RWPE2 (cell line): ENCODE data around the gene BORCS6.
A peak's percentile ranks its signal among the peaks of the same experiment; 100 is the strongest.

ENCODE experiments used
- ATAC-seq: fragments of 200-7000 bp; cut with Tn5 transposase; 3 replicates; pipeline ENCODE4 v1.9.1; 2021; ENCODE audit warnings: low read depth
- DNase-seq: peaks from one replicate; pipeline ENCODE4 v3.0.0-alpha.2; 2020; ENCODE audit warnings: low spot score
- H3K27ac ChIP-seq: fragments of 450-650 bp; 2 replicates; pipeline ENCODE4 v1.5.1; 2017; ENCODE audit warnings: mild to moderate bottlenecking; ENCODE audit not compliant: poor library complexity, severe bottlenecking
- H3K27me3 ChIP-seq: fragments of 250-450 bp; sonication (Bioruptor Pico); 2 replicates; pipeline ENCODE4 v1.5.1; 2021; ENCODE audit warnings: mild to moderate bottlenecking, moderate library complexity; ENCODE audit not compliant: insufficient read depth, poor library complexity, severe bottlenecking
- H3K36me3 ChIP-seq: fragments of 250-450 bp; sonication (Bioruptor Pico); 2 replicates; pipeline ENCODE4 v1.5.1; 2020; ENCODE audit warnings: low read depth, mild to moderate bottlenecking, moderate library complexity
- H3K4me1 ChIP-seq: fragments of 250-450 bp; sonication (Bioruptor Pico); 2 replicates; pipeline ENCODE4 v1.5.1; 2021; ENCODE audit warnings: mild to moderate bottlenecking, moderate library complexity; ENCODE audit not compliant: insufficient read depth, poor library complexity, severe bottlenecking
- H3K4me3 ChIP-seq: fragments of 250-450 bp; sonication (Bioruptor Pico); 2 replicates; pipeline ENCODE4 v1.5.1; 2021; ENCODE audit warnings: mild to moderate bottlenecking, moderate library complexity; ENCODE audit not compliant: severe bottlenecking
- H3K9me3 ChIP-seq: fragments of 250-450 bp; sonication (Bioruptor Pico); 2 replicates; pipeline ENCODE4 v1.5.1; 2021; ENCODE audit warnings: mild to moderate bottlenecking, moderate library complexity; ENCODE audit not compliant: severe bottlenecking
- CTCF ChIP-seq: fragments of 450-650 bp; IDR thresholded peaks from one replicate; pipeline ENCODE4 v1.5.1; 2017; ENCODE audit warnings: mild to moderate bottlenecking, moderate library complexity; ENCODE audit not compliant: poor library complexity, severe bottlenecking

Gene BORCS6

DNA sequence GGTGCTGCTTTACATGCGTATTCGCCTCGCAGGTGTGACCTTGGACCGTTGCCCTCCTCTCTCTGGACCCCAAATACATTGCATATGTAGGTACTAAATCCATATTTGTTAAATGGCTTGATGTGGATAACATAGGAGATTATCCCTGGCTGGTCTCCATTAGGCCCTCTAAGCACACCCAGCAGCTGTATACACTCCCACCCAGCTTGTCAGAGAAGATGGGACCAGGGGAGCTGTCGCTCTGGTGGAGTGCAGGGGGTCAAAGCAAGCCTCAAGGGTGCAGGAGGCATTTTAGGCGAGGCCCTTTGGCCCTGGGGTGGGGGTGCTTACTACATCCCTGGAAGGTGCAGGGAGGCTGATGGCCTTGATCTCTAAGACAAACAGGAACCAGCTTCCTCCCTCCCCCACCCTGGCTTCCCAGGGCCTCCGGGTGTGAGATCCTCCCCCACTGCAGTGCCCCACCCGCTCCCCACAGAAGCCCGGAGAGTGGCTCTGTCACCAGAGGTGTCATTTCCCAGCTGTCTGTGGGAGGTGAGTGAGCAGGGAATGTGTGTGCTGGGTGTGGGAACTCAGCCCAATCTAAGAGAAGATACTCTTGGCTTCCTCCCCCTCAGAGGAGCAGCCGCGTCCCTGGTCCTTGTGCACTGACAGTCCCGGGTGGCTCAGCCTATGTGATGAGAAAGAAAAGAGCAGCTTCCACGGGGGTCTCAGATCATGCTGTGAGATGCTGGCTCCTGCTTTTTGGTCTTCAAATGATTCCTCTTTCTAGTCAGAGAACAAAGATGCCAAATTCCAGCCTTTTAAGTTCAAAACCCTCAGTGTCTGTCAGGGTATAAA, 25.8 kb downstream of the BORCS6 start:
- H3K4me3 ChIP-seq, result no peak overlapping the region
- peak overlapping the region; percentile 73 for H3K27ac ChIP-seq
- no peak for TF ChIP-seq CTCF
- no peaks in the 10 kb centered on the region for H3K9me3 ChIP-seq
- H3K27me3 ChIP-seq, result no peaks in the 10 kb centered on the region
- DNase-seq (no peak), ATAC-seq (peak; percentile 36; the same call in 2 of the 3 replicates)
- peaks cover 25% of the 10 kb centered on the region for H3K36me3 ChIP-seq
- peaks cover 18% of the 10 kb centered on the region for H3K4me1 ChIP-seq

GRCh38 chr17:8162997-8163977, 26.7 kb downstream of the BORCS6 start:
- peak; percentile 23; the same call in 1 of the 3 replicates for ATAC-seq
- peaks cover 18% of the 10 kb centered on the region for H3K4me1 ChIP-seq
- DNase-seq, result no peak
- H3K27me3 ChIP-seq, result no peaks in the 10 kb centered on the region
- no peaks in the 10 kb centered on the region for H3K9me3 ChIP-seq
- TF ChIP-seq CTCF, result no peak
- H3K36me3 ChIP-seq, result peaks cover 29% of the 10 kb centered on the region
- peak overlapping the region; percentile 93 for H3K4me3 ChIP-seq
- H3K27ac ChIP-seq, result peak overlapping the region; percentile 73

DNA sequence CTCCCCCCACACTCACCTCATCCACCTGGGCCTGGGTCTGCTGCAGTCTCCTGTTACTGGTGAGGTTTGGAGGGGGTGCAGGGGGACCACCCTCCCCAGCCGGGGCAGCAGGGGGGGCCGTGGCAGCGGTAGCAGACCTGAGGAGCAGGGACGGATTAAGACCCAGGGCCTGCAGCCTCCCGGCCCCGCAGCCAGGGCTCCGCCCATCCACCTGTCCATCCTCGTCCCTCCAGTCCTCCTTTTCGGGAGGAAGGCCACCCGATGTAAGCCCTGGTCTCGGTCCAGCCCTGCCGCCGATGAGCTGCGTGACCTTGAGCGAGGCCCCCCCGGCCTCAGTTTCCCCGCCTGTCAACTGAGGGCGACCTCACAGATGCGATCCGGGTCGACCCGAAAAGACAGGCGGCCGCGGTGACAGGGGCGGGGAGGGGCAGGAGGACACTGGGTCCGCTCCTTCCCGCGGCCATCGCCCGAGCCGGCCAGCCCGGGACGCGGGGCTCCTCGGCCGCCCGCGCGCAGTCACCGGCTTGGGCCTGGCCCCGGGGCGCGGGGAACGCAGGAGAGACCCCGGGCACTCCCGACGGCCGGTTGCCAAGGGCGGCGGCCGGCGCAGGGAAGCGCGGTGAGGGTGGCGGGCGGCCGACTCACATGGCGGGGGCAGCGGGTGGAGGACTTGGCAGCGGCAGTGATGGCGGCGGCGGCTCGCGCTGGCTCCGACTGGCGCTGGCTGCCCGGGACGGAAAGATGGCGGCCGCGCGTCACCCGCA, 27.6 kb downstream of the BORCS6 start, which contains the start of gene VAMP2:
VAMP2 (minus strand) TSS at position 716 of the 764 bp plus-strand sequence; CDS start at position 647, 69 bp downstream.
- Histone ChIP-seq H3K9me3 (no peaks in the 10 kb centered on the region), H3K4me1 (peaks cover 18% of the 10 kb centered on the region), H3K4me3 (peak within 1 kb of the TSS; percentile 93), H3K36me3 (peaks cover 31% of the 10 kb centered on the region), H3K27ac (peak within 1 kb of the TSS; percentile 73), H3K27me3 (no peaks in the 10 kb centered on the region)
- TF ChIP-seq CTCF, result no peak
- ATAC-seq (peak; percentile 51), DNase-seq (no peak)

- TF ChIP-seq CTCF, result no peak
- no peaks in the 10 kb centered on the region for H3K9me3 ChIP-seq
- H3K36me3 ChIP-seq, result peaks cover 31% of the 10 kb centered on the region
- ATAC-seq (no peak), DNase-seq (no peak)
- peak overlapping the region; percentile 93 for H3K4me3 ChIP-seq
- peaks cover 18% of the 10 kb centered on the region for H3K4me1 ChIP-seq
- peak overlapping the region; percentile 73 for H3K27ac ChIP-seq
- no peaks in the 10 kb centered on the region for H3K27me3 ChIP-seq
These were observed 28.4 kb downstream of the BORCS6 start for GRCh38 chr17:8161289-8162232.
